ENCODE results near the gene GALNT2. TPM values are rescaled to one million over a fixed set of nuclear protein-coding genes. Genes with fewer than 3 reads are reported as not detected.

The GALNT2 gene
- polyA plus RNA-seq, 4 donors = 55.9 to 65.0 (median 62.9) TPM

- DNase-seq (ENCODE audit: low read depth in 4 of 4, low spot score in 2 of 4) = no peak
These were observed 130.9 kb downstream of the GALNT2 start for GRCh38 chr1:230197644-230198567.

DNA sequence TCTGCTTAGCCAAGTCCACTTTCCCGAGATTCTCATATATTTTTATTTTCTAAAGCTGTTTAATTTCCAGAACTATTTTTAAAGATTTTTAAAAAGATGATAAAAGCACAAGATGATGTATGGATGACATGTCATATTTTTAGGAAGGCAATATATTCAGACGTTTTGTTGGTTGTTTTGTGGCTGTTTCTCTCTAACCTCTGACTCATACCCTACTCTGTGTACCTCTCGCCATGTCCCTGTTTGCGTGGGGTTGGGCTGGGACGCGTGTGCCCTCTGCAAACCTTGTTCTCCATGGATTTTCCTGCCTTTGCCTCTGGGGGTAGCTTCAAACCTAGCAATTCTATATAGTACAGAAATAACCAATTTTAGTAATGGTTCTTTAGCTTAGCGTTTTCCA lies 132.0 kb downstream of the GALNT2 start:
- DNase-seq (ENCODE audit: low read depth in 4 of 4, low spot score in 2 of 4) = no peak

DNA sequence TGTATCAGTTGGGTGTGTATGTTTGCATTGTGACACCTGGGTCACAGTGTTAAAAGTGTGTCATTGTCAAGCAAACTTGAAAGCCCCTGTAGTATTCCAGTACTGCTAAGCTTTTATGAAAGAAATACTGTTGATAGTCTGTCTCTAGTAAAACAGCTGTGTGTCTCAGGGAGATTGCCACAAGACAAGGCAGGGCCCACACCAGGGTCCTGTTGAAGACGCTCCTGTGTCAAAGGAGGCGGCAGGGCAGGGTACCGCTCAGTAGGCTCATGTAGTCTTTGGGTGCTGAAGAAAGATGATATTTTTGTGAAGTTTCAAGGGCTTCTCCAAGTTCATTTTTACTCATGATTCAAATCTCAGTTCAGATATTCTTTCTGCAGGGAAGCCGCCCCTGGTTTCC lies 132.5 kb downstream of the GALNT2 start:
- DNase-seq (ENCODE audit: low read depth in 4 of 4, low spot score in 2 of 4) = no peak

DNA sequence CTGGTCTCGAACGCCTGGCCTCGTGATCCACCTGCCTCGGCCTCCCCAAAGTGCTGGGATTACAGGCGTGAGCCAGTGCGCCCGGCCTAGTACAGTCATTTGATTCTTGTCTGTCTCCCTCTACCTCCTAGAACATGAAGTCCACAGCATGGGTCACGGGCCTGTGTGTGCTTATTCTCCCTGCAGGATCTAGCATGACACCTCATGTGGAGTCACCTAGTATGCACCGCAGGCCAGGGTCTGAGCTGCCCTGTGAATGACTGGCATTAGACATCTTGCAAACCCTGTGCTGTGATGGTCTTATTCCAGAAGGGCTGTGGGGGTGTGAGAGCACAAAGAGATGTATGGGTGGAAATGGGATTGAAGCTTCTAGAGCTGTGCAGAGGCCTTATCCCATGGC lies 133.2 kb downstream of the GALNT2 start:
- DNase-seq (ENCODE audit: low read depth in 4 of 4, low spot score in 2 of 4) = no peak

- no peak for DNase-seq (ENCODE audit: low read depth in 4 of 4, low spot score in 2 of 4)
These were observed 134.4 kb downstream of the GALNT2 start for GRCh38 chr1:230201445-230201844.

DNA sequence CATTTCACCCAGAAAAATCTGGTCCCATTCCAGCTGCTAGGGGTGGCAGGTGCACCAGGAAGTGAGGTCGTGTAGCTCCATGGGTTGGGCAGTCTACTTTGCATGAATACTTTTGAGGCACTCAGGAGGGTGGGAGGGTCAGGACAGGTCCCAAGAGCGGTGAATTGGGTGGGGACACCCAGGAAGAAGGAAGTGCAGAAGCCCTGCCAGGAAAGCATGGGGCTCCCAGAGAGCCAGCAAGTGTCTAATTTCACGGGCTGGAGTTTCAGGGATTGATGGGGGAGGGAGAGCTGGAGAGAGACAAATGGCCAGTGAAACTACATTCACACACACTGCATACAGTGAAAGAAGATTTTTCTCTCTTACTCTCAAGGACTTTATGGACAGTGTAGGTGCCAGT lies 137.8 kb downstream of the GALNT2 start:
- DNase-seq (ENCODE audit: low read depth in 4 of 4, low spot score in 2 of 4) = no peak

- DNase-seq (ENCODE audit: low read depth in 4 of 4, low spot score in 2 of 4) = no peak
These were observed 138.7 kb downstream of the GALNT2 start for GRCh38 chr1:230205719-230206198.

DNA sequence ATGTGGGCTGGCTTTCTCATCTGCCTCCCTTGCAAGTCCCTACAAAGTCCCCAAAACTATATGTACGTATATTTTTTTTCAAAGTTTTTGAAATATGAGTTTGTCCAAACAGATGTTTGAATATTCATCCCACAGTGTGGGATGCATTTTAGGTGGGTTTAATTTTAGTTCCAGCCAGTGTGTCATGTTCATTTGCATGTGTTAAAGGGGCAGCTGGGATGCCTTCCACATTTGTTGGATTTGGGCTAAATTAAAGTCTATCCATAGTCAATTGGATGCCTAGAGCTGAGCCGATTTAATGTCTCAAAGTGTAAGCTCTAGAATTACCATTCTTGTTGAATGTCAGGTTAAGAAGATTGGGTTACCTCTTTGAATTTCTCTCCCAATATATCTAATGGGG lies 139.2 kb downstream of the GALNT2 start:
- no peak for DNase-seq (ENCODE audit: low read depth in 4 of 4, low spot score in 2 of 4)

GRCh38 chr1:230206976-230207375 lies 139.9 kb downstream of the GALNT2 start:
- no peak for DNase-seq (ENCODE audit: low read depth in 4 of 4, low spot score in 2 of 4)

GRCh38 chr1:230207598-230207997 lies 140.6 kb downstream of the GALNT2 start:
- no peak for DNase-seq (ENCODE audit: low read depth in 4 of 4, low spot score in 2 of 4)

- no peak for DNase-seq (ENCODE audit: low read depth in 4 of 4, low spot score in 2 of 4)
These were observed 141.7 kb downstream of the GALNT2 start for GRCh38 chr1:230208619-230209261.

DNA sequence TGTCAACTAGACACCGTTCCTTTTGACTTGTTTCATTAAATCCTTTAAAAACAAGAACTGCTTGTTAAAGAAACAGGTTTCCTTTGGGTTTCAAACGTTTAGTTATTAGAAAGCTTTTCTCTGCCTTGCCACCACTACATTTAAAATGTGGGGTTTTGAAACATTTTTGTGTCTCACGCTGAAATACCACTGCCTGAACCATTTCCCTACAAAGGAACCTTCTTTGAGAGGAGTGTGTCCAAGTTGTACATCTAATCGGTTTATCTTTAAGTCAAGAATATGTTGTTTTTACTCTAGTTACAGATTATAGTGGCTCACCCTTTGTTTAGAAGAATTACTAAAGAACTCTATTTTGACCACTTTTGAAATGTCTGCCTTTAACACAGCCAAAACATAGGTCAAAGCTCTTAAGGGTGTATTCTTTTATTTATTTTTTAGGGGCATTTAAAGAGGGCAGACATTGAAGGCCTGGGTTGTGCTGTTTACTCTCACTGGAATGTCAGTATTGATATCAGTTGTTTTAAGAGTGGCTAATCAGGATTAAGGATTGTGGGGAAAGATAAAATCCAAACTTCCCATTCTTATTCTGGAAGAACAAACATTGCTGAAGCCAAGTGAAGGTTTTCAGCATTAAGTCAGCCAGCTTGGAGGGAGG lies 143.4 kb downstream of the GALNT2 start:
- DNase-seq (ENCODE audit: low read depth in 4 of 4, low spot score in 2 of 4) = no peak

DNA sequence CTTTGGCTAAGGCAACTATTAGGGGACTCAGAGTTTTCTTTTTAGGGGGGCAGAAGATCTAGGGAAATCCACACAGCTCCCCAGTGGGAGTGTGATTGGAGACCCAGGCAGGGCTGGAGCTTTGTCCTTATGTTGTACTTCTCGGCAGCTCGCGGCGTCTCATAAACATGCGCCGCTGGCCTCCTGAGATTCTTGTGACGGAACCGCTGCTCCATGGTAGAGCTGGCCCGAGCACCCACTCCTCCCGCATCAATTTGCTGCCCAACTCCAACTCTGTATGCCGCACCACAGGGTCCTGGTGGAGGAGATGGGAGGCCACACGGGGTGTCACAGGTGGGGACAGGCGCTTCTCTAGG lies 143.9 kb downstream of the GALNT2 start:
- DNase-seq (ENCODE audit: low read depth in 4 of 4, low spot score in 2 of 4) = no peak

- no peak for DNase-seq (ENCODE audit: low read depth in 4 of 4, low spot score in 2 of 4)
These were observed 144.6 kb downstream of the GALNT2 start for GRCh38 chr1:230211436-230212145.

DNA sequence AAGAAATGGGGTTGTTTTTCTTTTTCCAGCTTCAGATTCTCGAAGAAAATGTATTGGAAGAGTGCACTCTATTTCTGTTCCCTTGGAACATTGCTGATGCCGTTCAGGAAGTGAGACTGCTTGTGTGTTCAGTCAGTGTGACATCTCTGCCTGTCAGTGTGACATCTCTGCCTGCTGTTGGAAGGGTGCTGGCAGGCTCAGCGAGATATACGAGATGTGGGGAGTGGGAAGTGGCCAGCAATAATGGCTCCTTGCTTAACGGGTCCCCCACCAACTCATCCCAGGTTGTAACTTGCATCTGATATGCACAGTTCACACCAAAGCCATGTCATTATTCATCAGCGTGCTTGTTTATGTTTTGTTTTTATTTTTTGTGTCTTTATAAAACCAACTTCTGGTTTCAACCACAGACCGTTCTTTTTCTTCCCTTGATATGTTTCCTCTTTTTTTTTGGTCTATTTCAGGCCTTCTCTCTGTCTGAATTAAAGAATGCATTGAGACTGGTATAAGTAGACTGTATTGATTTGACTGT lies 145.4 kb downstream of the GALNT2 start:
- no peak for DNase-seq (ENCODE audit: low read depth in 4 of 4, low spot score in 2 of 4)

- no peak for DNase-seq (ENCODE audit: low read depth in 4 of 4, low spot score in 2 of 4)
These were observed 148.0 kb downstream of the GALNT2 start for GRCh38 chr1:230215031-230215430.

- no peak for DNase-seq (ENCODE audit: low read depth in 4 of 4, low spot score in 2 of 4)
These were observed 148.5 kb downstream of the GALNT2 start for GRCh38 chr1:230215529-230215928.

DNA sequence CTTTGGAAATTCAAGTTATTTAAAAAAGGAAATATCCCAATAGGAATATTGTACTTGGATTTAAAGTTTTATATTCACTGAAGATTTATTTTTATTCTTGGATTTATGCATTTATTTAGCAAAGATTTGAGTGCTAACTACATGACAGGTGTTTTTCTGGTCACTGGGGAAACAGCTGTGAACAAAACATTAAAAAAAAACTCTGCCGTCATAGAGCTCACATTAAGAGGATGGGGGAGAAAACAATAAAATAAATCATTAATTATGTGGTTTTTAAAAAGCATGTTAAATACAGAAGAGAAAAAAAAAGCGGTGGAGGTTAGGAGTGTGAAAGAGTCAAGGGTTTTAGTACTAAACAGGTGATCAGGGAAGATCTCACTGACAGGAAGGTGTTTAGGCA lies 149.9 kb downstream of the GALNT2 start:
- DNase-seq (ENCODE audit: low read depth in 4 of 4, low spot score in 2 of 4) = no peak

DNA sequence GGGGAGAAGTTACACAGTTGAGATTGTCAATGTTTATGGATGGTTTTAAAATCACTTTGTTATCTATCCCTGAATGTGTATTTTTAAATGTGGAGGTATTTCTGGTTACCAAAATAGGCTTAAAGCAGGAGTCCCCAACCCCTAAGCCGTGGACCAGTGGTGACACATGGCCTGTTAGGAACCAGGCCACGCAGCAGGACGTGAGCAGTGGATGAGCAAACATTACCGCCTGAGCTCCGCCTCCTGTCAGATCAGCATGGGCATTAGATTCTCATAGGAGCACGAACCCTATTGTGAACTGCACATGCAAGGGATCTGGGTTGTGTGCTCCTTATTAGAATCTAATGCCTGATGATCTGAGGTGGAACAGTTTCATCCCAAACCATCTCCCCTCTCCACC lies 151.6 kb downstream of the GALNT2 start:
- DNase-seq (ENCODE audit: low read depth in 4 of 4, low spot score in 2 of 4) = no peak

- no peak for DNase-seq (ENCODE audit: low read depth in 4 of 4, low spot score in 2 of 4)
These were observed 152.4 kb downstream of the GALNT2 start for GRCh38 chr1:230219174-230220067.
